Left lung (tissue), 10 donors: ENCODE data around the gene CHD3. TPM values are rescaled to one million over a fixed set of nuclear protein-coding genes. Genes with fewer than 3 reads are reported as not detected.
A peak's percentile ranks its signal among the peaks of the same experiment; 100 is the strongest.

Source experiments
- ATAC-seq: fragments of 200-7000 bp; cut with Tn5 transposase; one replicate; pipeline ENCODE4 v1.9.1; 2020; ENCODE audit warnings: moderate library complexity
- DNase-seq, 4 donors: peaks; one replicate each; pipeline ENCODE4 v3.0.0-alpha.2; 2013 to 2020
- H3K27ac ChIP-seq, 2 donors: fragments of 200-600 bp; sonication (generic) in 1 of 2; one replicate each; pipeline versions ENCODE4 v1.5.0 to v1.8.0; 2020 to 2021
- H3K27me3 ChIP-seq, 2 donors: fragments of 200-600 bp; sonication (generic) in 1 of 2; one replicate each; pipeline versions ENCODE4 v1.5.0 to v1.8.0; 2020 to 2021
- H3K36me3 ChIP-seq, 2 donors: fragments of 200-600 bp; sonication (generic) in 1 of 2; one replicate each; pipeline versions ENCODE4 v1.5.0 to v1.8.0; 2020 to 2021
- H3K4me1 ChIP-seq, 2 donors: fragments of 200-600 bp; one replicate each; pipeline ENCODE4 v1.8.0; 2021
- H3K4me3 ChIP-seq, 2 donors: fragments of 200-600 bp; sonication (generic) in 1 of 2; one replicate each; pipeline versions ENCODE4 v1.5.0 to v1.8.0; 2020 to 2021; ENCODE audit warnings: mild to moderate bottlenecking in 1 of 2
- H3K9me3 ChIP-seq, 2 donors: fragments of 200-600 bp; sonication (generic) in 1 of 2; one replicate each; pipeline versions ENCODE4 v1.5.0 to v1.8.0; 2020 to 2021
- CTCF ChIP-seq, 2 donors: fragments of 200-600 bp; sonication (generic) in 1 of 2; IDR thresholded peaks; one replicate each; pipeline versions ENCODE4 v1.5.0 to v1.8.0; 2021; ENCODE audit warnings: antibody characterized with exemption in 2 of 2
- intact Hi-C, 2 donors: fragments of 100-400 bp; cut with DNase I; formaldehyde crosslinking; loops; one replicate each; pipeline versions ENCODE4 v1.11.2 to v1.14.2; 2022
- polyA plus RNA-seq, 6 donors: library from polyadenylated mRNA; unstranded; fragments of 120-200 nt; gene quantifications; one replicate each; pipeline ENCODE4 v1.2.1, GENCODE V29; 2013; ENCODE audit not compliant: insufficient read length in 6 of 6
- total RNA-seq, 2 donors: library from RNA; stranded (reverse); fragmentation: NEBNext Ultra II Directional; extraction: Animal tissue kit (Norgen Biotek cat#: 25700); gene quantifications; one replicate each; pipeline ENCODE4 v1.2.1, GENCODE V29; 2021
- donor health status: DM: no; HTN: yes; CAD: no.
- donor health status: DM: no; HTN: no; CAD: no.

CHD3 gene
- total and polyA plus RNA-seq, 8 donors, result 95.3 to 222 (median 202) TPM

- Histone ChIP-seq H3K27me3 (no peaks in the 10 kb centered on the region), H3K4me1 (peaks cover 4 to 52% of the 10 kb centered on the region in 2 donors), H3K9me3 (no peaks in the 10 kb centered on the region), H3K36me3 (peaks cover 0 to 3% of the 10 kb centered on the region in 2 donors), H3K27ac (no peak overlapping the region), H3K4me3 (no peak overlapping the region)
- no peak for ATAC-seq
- intact Hi-C loops, result no loop called here
- no peak for TF ChIP-seq CTCF (IDR thresholded peaks at IDR 0.05)
- DNase-seq, result no peak
Measured at GRCh38 chr17:7880076-7880868, 8.3 kb upstream of the CHD3 start.

GRCh38 chr17:7881276-7882054, 7.1 kb upstream of the CHD3 start:
- Histone ChIP-seq H3K4me1 (peaks cover 4 to 58% of the 10 kb centered on the region in 2 donors), H3K4me3 (no peak overlapping the region), H3K36me3 (peaks cover 0 to 3% of the 10 kb centered on the region in 2 donors), H3K27me3 (no peaks in the 10 kb centered on the region), H3K27ac (peak overlapping the region in 1 of 2 donors; percentile 63), H3K9me3 (no peaks in the 10 kb centered on the region)
- no peak for ATAC-seq
- intact Hi-C loops, result no loop called here
- DNase-seq, result no peak
- no peak for TF ChIP-seq CTCF (IDR thresholded peaks at IDR 0.05)

- Histone ChIP-seq H3K4me3 (no peak overlapping the region), H3K27me3 (no peaks in the 10 kb centered on the region), H3K36me3 (peaks cover 0 to 3% of the 10 kb centered on the region in 2 donors), H3K27ac (peak overlapping the region in 1 of 2 donors; percentile 63), H3K9me3 (no peaks in the 10 kb centered on the region), H3K4me1 (peaks cover 4 to 62% of the 10 kb centered on the region in 2 donors)
- TF ChIP-seq CTCF (IDR thresholded peaks at IDR 0.05), result no peak
- ATAC-seq (no peak), DNase-seq (no peak)
- intact Hi-C loops, result no loop called here
Measured at GRCh38 chr17:7882068-7882467, 6.5 kb upstream of the CHD3 start.

GRCh38 chr17:7882629-7883028, 6.0 kb upstream of the CHD3 start:
- no peak for ATAC-seq
- H3K4me1 ChIP-seq, result peaks cover 4 to 65% of the 10 kb centered on the region in 2 donors
- TF ChIP-seq CTCF (IDR thresholded peaks at IDR 0.05), result no peak
- intact Hi-C loops, result no loop called here
- DNase-seq, result no peak
- H3K36me3 ChIP-seq, result no peaks in the 10 kb centered on the region
- peak overlapping the region; percentile 28 to 55 for H3K27ac ChIP-seq
- H3K9me3 ChIP-seq, result no peaks in the 10 kb centered on the region
- H3K4me3 ChIP-seq, result no peak overlapping the region
- H3K27me3 ChIP-seq, result no peaks in the 10 kb centered on the region

GRCh38 chr17:7883781-7884386, 4.7 kb upstream of the CHD3 start:
- intact Hi-C loops, result no loop called here
- peak overlapping the region in 1 of 2 donors; percentile 89 for H3K4me3 ChIP-seq
- no peaks in the 10 kb centered on the region for H3K36me3 ChIP-seq
- H3K27me3 ChIP-seq, result no peaks in the 10 kb centered on the region
- no peaks in the 10 kb centered on the region for H3K9me3 ChIP-seq
- DNase-seq (peak in 2 of 4 donors; percentile 53 to 68), ATAC-seq (no peak)
- TF ChIP-seq CTCF (IDR thresholded peaks at IDR 0.05), result no peak
- H3K4me1 ChIP-seq, result peaks cover 15 to 76% of the 10 kb centered on the region in 2 donors
- peak overlapping the region; percentile 55 to 65 for H3K27ac ChIP-seq
